Renal pelvis (tissue), 4 donors: ENCODE measurements around the gene CCZ1. TPM values are rescaled to one million over a fixed set of nuclear protein-coding genes. Genes with fewer than 3 reads are reported as not detected.
"Not testable (repeated sequence)": the region's sequence is repeated elsewhere in the genome, so short reads cannot be mapped to it uniquely, and the experiment has no call there.

Experiments used
- DNase-seq: peaks from one replicate; pipeline ENCODE4 v3.0.0-alpha.2; 2013
- polyA plus RNA-seq, 3 donors: library from polyadenylated mRNA; unstranded; fragments of 120-200 nt; gene quantifications; one replicate each; pipeline ENCODE4 v1.2.1, GENCODE V29; 2013; ENCODE audit not compliant: insufficient read length in 3 of 3

CCZ1 gene
- polyA plus RNA-seq, 3 donors: 80.1 to 86.2 (median 83.4) TPM

DNA sequence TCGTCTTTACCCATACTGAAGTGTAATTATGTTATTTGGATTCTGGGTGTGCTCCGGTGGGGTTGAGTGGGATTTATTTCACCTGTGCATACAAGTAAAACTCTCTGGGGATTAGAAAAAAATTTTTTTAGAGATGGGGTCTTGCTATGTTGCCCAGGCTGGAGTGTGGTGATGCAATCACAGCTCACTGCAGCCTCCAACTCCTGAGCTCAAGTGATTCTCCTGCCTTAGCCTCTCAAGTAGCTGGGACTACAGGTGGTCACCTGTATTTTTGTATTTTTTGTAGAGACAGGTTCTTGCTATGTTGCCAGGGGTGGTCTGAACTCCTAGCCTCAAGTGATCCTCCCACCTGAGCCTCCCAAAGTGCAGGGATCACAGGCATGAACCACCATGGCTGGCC is 8.3 kb upstream of the CCZ1 start:
- not testable (repeated sequence) for DNase-seq

DNA sequence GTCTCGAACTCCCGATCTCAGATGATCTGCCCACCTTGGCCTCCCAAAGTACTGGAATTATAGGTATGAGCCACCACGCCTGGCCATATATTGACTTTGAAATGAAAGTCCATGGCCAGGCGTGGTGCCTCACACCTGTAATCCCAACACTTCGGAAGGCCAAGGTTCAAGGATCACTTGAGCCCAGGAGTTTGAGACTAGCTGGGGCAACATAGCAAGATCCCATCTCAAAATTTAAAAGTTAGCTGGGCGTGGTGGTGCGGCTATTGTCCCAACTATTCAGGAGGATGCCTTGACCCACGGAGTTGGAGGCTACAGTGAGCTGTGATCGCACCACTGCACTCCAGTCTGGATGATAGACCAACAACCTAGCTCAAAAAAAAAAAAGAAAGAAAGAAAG is 6.0 kb upstream of the CCZ1 start:
- no peak for DNase-seq

DNA sequence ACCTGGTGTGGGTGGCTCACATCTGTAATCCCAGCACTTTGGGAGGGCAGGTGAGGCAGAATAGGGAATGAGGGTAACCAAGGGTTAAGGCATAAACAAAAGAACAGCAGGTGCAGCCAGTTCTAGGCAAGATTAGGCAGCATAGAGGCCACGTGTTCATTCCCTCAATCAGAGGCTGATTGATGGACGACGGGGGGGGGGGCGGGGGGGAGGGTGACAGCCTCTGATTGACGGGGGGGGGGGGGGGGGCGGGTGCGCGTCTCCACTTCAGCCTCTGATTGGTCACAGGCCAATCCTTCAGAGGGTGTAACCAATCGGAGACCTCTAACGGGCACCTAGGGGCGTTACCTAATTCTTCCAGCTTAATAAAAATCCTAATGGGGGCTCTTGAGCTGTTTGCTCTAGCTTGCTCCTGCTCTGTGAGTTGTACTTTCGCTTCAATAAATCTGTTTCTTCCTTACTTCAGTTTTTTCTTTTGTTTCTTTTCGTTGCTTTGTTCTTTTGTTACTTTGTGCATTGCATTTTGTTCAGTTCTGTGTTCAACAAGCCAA is 1.1 kb upstream of the CCZ1 start:
- not testable (repeated sequence) for DNase-seq

DNA sequence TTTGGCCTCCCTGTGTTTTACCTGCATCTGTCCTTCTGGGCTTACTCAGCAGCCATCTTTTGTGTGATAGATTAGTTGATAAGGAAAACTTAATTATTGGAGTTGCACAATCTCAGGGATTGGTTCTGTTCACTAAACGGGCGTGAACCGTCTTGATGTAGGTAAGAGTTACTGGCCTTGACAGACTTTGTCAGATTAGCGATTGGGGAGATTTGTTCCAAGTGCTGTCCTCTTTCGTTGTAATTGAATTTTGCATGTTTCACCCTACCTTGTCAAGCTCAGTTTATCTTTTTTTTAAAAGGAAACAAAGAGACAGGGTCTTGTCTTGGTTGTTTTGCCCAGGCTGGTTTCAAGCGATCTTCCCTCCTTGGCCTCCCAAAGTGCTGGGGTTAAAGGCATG is 4.5 kb downstream of the CCZ1 start:
- DNase-seq: not testable (repeated sequence)

DNA sequence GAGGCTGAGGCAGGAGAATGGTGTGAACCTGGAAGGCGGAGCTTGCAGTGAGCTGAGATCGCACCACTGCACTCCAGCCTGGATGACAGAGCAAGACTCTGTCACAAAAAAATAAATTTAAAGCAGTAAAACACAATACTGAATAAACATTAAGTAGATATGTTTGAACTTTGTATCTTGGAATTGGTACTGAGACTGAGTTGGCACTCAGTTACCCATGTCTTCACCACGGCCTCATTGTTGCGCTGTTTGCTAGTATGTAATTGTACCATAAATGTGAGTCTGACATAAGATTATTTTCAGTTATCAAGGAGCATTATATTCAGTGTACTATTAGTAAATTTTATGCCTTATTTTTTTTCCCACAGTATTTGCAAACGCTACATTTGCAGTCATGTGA is 6.2 kb downstream of the CCZ1 start:
- DNase-seq: not testable (repeated sequence)

DNA sequence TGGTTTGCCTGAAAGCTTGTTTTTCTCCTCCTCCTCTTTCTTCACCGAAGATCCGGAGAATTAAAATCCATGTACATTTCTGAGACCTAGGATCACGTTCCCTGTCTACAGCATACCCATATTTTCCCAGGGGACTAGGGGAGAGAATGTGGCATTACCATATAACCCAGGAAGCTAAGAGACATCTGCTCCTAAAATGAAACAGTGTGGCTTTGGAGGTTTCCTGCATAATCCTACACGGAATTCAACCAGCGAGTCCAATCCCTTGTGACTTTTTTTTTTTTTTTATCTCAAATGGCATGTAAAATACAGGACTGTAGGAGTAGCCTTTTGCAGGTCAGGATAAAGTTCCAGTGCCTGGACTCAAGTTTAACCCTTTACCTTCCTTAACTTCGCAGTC is 10.3 kb downstream of the CCZ1 start:
- DNase-seq: not testable (repeated sequence)

DNA sequence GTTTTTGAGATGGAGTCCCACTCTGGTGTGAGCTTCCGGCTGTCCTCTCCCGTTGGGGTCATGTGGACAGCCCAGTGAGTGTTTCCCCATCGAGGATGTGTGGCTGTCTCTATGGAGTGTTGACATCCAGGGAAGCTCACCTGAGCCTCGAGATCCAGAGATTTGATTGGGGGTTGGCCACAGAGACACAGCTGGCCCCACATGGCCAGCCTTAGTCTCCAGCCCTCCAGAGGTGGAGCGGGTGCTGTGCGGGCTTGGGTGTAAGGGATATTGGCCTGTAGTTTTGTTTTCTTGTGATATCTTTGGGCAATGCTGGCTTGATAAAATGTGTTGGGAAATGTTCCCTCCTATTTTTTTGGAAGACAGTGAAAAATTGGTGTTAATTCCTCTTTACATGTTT is 18.0 kb downstream of the CCZ1 start:
- DNase-seq: not testable (repeated sequence)

DNA sequence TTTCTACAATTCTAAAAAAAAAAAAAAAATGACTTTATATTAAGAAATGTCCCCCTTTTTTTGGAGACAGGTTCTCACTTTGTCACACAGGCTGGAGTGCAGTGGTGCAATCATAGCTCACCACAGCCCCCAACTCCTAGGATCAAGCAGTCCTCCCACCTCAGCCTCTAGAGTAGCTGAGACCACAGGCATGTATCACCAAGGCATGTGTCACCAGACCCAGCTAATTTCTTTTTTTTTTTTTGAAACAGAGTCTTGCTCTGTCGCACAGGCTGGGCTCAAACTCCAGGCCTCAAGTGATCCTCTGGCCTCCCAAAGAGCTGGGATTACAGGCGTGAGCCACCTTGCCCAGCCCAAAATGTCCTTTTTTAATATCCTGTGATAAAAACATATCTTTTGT is 25.6 kb downstream of the CCZ1 start:
- DNase-seq: not testable (repeated sequence)

DNA sequence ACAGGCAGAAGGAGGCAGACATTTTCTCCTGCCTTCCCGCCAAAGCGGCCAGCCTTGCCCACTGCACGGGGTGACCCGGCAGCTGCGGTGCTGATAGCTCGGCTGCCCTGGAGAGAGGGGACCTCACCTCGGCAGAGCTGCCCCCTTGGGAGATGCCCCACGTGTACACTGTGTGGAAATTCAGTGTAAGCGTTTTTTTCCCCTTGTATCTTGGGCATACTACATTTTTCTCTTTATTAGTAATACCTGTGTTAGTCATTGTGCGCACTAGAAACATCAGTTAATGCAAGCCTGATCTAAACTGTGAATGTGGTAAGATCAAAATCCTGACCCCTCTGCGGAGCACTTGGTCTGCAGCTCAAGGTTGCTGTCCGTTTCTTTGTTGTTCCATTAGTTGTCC is 26.1 kb downstream of the CCZ1 start:
- DNase-seq: not testable (repeated sequence)

DNA sequence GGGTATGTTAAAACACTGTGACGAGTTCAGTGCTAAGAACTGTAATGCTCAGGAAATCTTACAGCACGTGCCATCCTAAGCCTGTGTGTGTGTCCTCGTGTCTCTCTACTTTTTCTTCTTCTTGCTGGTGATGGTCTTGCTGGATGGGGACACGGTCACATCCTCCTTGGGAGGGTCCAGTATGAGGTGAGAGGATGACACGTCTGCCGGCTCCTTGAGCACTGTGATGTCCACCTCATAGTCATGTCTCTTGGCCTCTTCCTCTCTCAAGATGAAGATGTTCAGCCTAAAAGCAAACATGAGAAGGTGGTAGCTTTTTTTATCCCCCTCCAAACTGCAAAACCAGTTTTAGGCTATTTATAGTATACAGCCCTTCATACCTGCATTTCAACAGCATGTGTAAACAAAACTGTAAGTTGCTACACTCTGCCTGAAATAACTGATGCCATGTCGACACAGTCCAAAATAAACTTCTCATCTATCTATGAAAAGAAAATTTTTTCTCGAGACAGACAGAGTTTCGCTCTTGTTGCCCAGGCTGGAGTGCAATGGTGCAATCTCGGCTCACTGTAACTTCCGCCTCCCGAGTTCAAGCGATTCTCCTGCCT is 27.8 kb downstream of the CCZ1 start:
- DNase-seq: not testable (repeated sequence)

DNA sequence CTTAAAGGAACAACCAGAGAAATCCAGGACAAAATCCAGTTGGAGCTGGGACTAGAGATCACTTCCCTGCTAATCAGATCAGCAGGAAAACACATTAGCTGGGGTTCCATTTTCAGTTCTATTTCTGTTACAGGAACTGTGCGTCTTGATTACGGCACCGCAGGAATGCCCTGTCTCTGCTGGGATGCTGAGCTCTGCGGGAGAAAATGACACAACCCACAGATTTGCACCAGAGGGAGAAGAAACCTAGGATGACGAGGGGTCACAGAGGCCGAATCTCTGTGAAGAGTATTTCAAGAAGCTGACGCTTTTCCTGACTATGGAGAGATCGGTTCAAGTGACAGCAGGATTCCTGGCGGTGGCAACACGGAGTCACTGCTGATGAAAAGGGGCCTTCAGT is 31.8 kb downstream of the CCZ1 start:
- DNase-seq: not testable (repeated sequence)

DNA sequence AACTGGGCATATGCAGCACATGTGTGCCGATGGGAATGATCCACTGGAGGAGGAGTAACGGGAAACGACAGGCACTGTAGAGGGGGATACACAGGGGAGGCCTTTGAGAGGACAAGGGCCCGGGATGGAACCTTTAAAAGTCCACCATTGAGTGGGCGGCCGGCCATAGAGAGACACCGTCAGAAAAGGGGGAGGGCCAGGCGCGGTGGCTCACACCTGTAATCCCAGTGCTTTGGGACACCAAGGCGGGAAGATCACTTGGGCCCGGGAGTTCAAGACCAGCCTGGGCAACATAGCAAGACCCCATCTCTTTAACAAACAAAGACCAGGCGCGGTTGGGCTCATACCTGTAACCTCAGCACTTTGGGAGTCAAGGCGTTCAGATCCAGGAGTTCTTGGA is 32.7 kb downstream of the CCZ1 start:
- DNase-seq: not testable (repeated sequence)

DNA sequence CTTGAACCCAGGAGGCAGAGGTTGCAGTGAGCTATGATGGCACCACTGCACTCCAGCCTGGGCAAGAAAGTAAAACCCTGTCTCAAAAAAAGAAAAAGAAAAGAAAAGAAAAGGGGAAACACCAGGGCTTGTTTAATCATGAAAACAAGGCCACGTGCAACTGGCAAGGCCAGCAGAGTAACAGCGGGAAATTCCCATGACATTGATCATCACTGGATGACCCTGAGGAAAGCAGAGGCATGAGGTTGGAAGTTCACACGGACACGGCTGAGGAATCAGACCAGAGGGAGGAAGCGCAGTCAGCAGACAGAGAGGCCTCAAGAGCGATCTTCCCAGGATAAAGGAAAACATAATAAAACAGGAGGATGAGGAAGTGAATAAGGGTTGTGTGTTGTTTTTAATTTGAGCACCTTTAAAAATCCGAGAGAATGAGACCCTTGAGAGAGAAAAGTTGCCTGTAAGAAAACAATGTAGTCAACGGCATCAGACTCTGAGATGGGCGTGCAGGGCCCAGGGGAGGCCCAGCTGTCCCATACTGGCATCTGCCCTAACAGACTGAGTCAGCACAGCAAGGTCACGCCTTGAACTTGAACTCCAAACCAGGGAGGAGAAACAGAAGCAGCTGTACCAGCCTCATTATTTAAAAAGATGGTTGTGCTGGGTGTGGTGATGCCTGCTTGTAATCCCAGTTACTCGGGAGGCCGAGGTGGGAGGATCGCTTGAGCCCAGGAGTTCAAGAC is 33.5 kb downstream of the CCZ1 start:
- not testable (repeated sequence) for DNase-seq

DNA sequence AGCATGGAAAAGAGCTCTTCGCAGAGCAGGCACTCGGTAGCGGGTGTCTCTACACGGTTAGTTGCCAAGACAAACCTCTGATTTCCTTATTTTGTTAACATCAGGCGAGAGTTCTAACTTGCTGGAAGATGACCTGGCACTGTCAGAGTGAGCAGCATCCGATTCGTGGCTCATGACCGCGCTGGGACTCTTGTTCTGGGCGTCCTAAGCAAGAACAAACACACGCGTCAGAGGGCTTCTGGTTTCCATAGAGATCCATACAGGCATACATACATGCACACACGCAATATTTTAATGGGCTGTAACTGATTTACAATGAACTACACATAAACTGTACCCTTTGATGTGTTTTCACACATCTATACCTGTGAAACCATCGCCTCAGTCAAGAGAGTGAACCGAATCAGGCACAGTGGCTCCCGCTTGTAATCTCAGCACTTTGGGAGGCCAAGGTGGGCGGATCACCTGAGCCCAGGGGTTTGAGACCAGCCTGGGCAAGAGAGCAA is 36.5 kb downstream of the CCZ1 start:
- DNase-seq: not testable (repeated sequence)

DNA sequence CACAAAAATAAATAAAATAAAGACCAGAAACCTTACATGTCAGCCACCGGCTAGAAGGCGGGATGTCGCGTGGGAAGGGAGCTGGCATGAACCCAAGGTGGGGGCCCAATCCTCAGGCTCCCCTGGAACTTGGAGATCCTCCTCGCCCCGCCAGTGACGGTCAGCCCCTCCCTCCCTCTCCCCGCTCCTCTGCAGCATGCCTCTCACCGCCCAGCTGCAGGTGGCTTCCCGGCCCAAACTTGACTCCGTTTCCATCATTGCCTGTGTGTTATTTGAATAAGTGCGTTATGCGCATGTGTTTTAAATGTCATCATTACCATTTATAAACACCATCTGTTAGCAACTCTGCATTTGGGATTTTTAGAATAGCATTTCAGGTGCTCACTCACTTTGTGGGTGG is 64.7 kb downstream of the CCZ1 start:
- DNase-seq: not testable (repeated sequence)

DNA sequence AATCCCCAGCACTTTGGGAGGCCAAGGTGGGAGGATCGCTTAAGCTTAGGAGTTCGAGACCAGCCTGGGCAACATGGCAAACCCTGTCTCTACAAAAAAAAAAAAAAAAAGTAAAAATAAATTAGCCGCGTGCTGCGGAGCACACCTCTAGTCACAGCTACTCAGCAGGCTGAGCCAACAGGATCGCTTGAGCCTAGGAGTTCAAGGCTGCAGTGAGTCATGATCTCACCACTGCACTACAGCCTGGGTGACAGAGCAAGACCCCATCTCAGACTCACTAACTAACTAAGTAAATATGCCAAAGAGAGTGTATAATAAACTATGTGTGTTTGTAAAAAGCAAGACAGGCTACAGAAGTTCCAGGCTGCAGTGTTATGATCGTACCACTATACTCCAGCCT is 65.3 kb downstream of the CCZ1 start:
- not testable (repeated sequence) for DNase-seq

DNA sequence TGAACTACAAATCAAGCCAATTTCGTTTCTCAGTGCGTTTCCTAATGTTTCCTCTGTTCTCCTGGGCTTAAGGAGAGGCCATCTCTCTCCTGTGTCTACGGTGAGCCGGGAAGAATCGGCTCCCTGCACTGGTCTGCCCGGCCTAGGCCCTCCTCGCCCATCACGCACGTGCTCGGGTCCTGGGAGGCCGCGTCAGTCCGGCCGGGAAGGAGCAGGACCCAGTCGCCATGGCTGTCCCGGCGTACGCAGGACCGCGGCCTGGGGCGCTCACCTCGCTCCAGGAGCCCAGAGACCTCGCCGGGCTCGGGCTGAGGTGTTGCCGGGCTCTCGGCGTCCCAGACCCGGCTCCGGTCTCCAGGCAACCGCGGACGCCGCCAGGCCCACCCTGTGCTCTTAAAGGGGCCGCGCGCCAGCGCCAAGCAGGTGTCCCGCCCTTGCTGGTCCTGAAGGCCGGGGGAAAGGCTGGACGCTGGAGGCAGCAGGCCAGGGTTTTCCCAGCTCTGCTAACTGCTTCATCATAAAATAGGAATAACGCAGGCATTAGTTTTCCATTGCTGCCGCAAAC is 71.9 kb downstream of the CCZ1 start, which contains the start of gene RSPH10B:
Gene RSPH10B (minus strand): TSS at position 343 of the 565 bp plus-strand sequence. CDS start 3,573 bp downstream, outside the sequence.
- DNase-seq: not testable (repeated sequence)

DNA sequence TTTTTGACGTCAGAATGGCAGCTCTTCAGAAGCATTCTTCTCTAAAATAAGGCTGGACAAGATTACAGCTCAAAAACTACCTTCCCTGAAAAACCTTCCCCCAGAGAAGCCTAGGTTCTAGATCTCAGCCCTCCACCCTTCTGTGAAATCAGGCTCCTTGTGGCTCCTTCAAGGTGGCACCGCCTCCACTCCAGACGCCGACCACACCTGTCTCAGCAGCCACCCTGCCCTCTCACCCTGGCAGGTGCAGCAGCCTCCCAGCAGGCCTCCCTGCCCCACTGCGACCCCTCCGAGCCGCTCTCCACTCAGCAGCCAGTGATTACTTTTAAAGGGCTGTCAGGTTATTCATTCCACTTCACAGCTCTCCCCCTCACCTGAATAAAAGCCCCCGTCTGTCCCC is 75.0 kb downstream of the CCZ1 start:
- DNase-seq: not testable (repeated sequence)
